Muscle layer of duodenum (tissue), 2 donors: ENCODE data around the gene AFF1.
"Not testable (repeated sequence)": the region's sequence is repeated elsewhere in the genome, so short reads cannot be mapped to it uniquely, and the experiment has no call there.

Source experiments
- H3K27ac ChIP-seq: one replicate; pipeline ENCODE4 v1.7.0; 2013; ENCODE audit warnings: mild to moderate bottlenecking, low read length
- H3K27me3 ChIP-seq: one replicate; pipeline ENCODE4 v1.7.0; 2013; ENCODE audit warnings: low read depth, mild to moderate bottlenecking, control low read depth, low read length
- H3K36me3 ChIP-seq, 2 donors: one replicate each; pipeline ENCODE4 v1.7.0; 2013; ENCODE audit warnings: low read length in 2 of 2, control low read depth in 1 of 2, mild to moderate bottlenecking in 1 of 2; ENCODE audit not compliant: insufficient read depth in 2 of 2, control insufficient read depth in 1 of 2
- H3K4me1 ChIP-seq, 2 donors: one replicate each; pipeline ENCODE4 v1.7.0; 2013; ENCODE audit warnings: low read length in 2 of 2, mild to moderate bottlenecking in 2 of 2, control low read depth in 1 of 2, moderate library complexity in 1 of 2; ENCODE audit not compliant: insufficient read depth in 2 of 2, control insufficient read depth in 1 of 2
- H3K4me3 ChIP-seq, 2 donors: one replicate each; pipeline ENCODE4 v1.7.0; 2013; ENCODE audit warnings: low read length in 2 of 2, low read depth in 1 of 2, mild to moderate bottlenecking in 1 of 2
- H3K9me3 ChIP-seq, 2 donors: one replicate each; pipeline ENCODE4 v1.7.0; 2013; ENCODE audit warnings: low read length in 2 of 2, control low read depth in 1 of 2, mild to moderate bottlenecking in 1 of 2; ENCODE audit not compliant: control insufficient read depth in 1 of 2
- donor health status: healthy.

AFF1 gene

GRCh38 chr4:87033902-87034301 lies 99.1 kb downstream of the AFF1 start:
- H3K27ac ChIP-seq = no peak overlapping the region
- H3K4me1 ChIP-seq = peaks cover 66 to 82% of the 10 kb centered on the region in 2 donors
- H3K27me3 ChIP-seq = no peaks in the 10 kb centered on the region
- no peaks in the 10 kb centered on the region for H3K9me3 ChIP-seq
- H3K4me3 ChIP-seq = no peak overlapping the region
- no peaks in the 10 kb centered on the region for H3K36me3 ChIP-seq

- no peaks in the 10 kb centered on the region for H3K9me3 ChIP-seq
- H3K27me3 ChIP-seq = no peaks in the 10 kb centered on the region
- H3K4me1 ChIP-seq = peaks cover 60 to 82% of the 10 kb centered on the region in 2 donors
- H3K27ac ChIP-seq = no peak overlapping the region
- no peak overlapping the region for H3K4me3 ChIP-seq
- H3K36me3 ChIP-seq = no peaks in the 10 kb centered on the region
These were observed 99.7 kb downstream of the AFF1 start for GRCh38 chr4:87034527-87034926.

- Histone ChIP-seq H3K27ac (no peak overlapping the region), H3K27me3 (no peaks in the 10 kb centered on the region), H3K4me1 (peaks cover 46 to 76% of the 10 kb centered on the region in 2 donors), H3K36me3 (no peaks in the 10 kb centered on the region), H3K4me3 (no peak overlapping the region), H3K9me3 (no peaks in the 10 kb centered on the region)
These were observed 101.2 kb downstream of the AFF1 start for GRCh38 chr4:87035881-87036509.

DNA sequence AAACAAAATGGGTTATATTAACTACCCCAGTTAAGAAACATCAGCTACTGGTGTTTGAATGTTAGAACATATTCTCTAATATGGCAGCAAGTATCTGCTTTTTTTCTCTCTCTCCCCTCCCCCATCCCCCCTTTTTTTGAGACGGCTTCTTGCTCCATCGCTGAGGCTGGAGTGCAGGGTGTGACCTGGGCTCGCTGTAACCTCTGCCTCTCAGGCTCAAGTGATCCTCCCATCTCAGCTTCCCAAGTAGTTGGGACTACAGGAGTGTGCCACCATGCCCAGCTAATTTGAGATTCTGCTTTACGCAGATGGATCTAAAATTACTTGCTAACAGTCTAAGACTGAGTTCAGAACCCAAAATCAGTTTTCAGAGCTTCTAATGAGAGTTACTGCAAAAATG lies 101.9 kb downstream of the AFF1 start:
- no peaks in the 10 kb centered on the region for H3K27me3 ChIP-seq
- peaks cover 40 to 76% of the 10 kb centered on the region in 2 donors for H3K4me1 ChIP-seq

GRCh38 chr4:87037171-87037570 lies 102.4 kb downstream of the AFF1 start:
- not testable (repeated sequence) for H3K27me3 ChIP-seq
- H3K4me1 ChIP-seq = peaks cover 36 to 72% of the 10 kb centered on the region in 2 donors

More for the DNA sequence above, 101.9 kb downstream of the AFF1 start:
- Histone ChIP-seq H3K36me3 (no peaks in the 10 kb centered on the region), H3K9me3 (no peaks in the 10 kb centered on the region), H3K27ac (no peak overlapping the region), H3K4me3 (no peak overlapping the region)

GRCh38 chr4:87037671-87038334 lies 103.0 kb downstream of the AFF1 start:
- H3K9me3 ChIP-seq = no peaks in the 10 kb centered on the region
- peaks cover 30 to 67% of the 10 kb centered on the region in 2 donors for H3K4me1 ChIP-seq
- H3K27ac ChIP-seq = peak overlapping the region; percentile 90
- H3K36me3 ChIP-seq = no peaks in the 10 kb centered on the region
- no peaks in the 10 kb centered on the region for H3K27me3 ChIP-seq
- no peak overlapping the region for H3K4me3 ChIP-seq

More at GRCh38 chr4:87037171-87037570, 102.4 kb downstream of the AFF1 start:
- peak overlapping the region; percentile 90 for H3K27ac ChIP-seq
- H3K9me3 ChIP-seq, H3K36me3 ChIP-seq, H3K4me3 ChIP-seq: not testable (repeated sequence)

DNA sequence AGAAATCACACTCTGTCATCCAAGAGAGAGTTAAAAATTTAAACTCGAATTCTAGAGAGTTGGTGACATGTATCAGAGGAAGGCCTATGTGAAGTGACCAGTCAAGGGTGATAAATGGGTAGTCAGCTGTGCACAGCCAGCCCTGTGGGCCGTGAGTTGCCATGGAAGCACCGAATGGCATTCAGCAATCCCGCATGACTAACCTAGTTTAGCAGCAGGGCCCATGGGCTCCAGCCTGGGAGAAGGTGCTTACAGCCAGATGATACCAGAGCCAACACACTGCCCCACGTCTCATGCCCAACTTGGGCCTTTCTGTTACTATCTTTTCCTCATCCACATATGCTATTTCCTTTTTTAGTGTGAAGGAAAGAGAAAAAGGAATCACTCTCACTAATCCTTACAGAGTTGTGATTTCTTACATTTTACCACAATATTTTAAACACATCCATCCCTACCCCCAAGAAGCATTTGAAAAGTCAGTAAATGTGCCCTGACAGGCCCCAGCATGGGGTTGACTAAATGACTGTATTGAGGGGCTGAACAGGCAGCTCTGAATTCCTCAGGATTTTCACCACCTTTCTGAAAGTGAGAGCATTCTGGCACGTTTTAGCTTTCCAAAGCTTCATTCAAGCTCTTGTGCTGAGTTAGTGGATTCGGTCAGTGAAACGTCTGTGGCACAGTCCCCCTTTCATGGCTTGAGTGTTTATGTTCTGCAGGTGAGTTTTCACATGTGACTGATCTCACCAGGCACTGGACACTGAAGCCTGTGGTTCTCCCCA lies 104.2 kb downstream of the AFF1 start:
- Histone ChIP-seq H3K36me3 (no peaks in the 10 kb centered on the region), H3K27me3 (no peaks in the 10 kb centered on the region), H3K27ac (peak overlapping the region; percentile 90), H3K9me3 (no peaks in the 10 kb centered on the region), H3K4me1 (peaks cover 22 to 61% of the 10 kb centered on the region in 2 donors), H3K4me3 (no peak overlapping the region)

GRCh38 chr4:87041141-87041540 lies 106.3 kb downstream of the AFF1 start:
- Histone ChIP-seq H3K36me3 (no peaks in the 10 kb centered on the region), H3K27ac (no peak overlapping the region), H3K27me3 (no peaks in the 10 kb centered on the region), H3K4me1 (peaks cover 32 to 74% of the 10 kb centered on the region in 2 donors), H3K4me3 (no peak overlapping the region), H3K9me3 (no peaks in the 10 kb centered on the region)

DNA sequence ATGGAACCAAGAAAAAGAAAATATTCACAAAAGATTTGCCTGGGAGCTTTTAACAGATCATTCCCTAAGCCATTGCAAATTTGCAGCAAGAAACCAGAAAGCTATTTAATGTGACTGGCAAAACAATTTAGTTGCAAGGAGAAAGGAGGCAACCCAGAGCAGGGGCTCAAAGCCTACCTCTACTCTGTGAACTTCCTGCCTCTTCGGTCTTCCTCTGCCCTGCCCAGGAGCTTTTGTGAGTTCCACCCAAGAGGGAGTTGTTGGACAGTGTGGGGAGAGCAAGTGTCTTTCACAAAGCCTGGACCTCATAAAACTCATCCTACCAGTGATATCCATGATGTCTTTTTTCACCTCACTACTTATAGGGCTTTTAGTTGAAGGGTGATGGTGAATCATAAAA lies 107.4 kb downstream of the AFF1 start:
- no peak overlapping the region for H3K4me3 ChIP-seq
- H3K27me3 ChIP-seq = no peaks in the 10 kb centered on the region
- H3K36me3 ChIP-seq = peaks cover 7% of the 10 kb centered on the region in 2 donors
- H3K27ac ChIP-seq = peak overlapping the region; percentile 5
- peaks cover 28 to 64% of the 10 kb centered on the region in 2 donors for H3K4me1 ChIP-seq
- H3K9me3 ChIP-seq = no peaks in the 10 kb centered on the region

- H3K4me1 ChIP-seq = peaks cover 26 to 56% of the 10 kb centered on the region in 2 donors
- H3K27me3 ChIP-seq = no peaks in the 10 kb centered on the region
- peaks cover 10 to 15% of the 10 kb centered on the region in 2 donors for H3K36me3 ChIP-seq
- H3K9me3 ChIP-seq = no peaks in the 10 kb centered on the region
- no peak overlapping the region for H3K27ac ChIP-seq
- no peak overlapping the region for H3K4me3 ChIP-seq
These were observed 108.4 kb downstream of the AFF1 start for GRCh38 chr4:87042986-87043820.
